Osteoblast (primary cell): Measurements from ENCODE around the gene KLHL10. TPM values are rescaled to one million over a fixed set of nuclear protein-coding genes. Genes with fewer than 3 reads are reported as not detected.

Experiments
- DNase-seq: peaks from one replicate; pipeline ENCODE4 v3.0.0; 2011; ENCODE audit warnings: low spot score, mixed read lengths; ENCODE audit not compliant: insufficient read length; ENCODE audit errors: missing footprints
- H2AFZ ChIP-seq: 2 replicates; pipeline ENCODE4 v1.6.0; 2011; ENCODE audit warnings: mild to moderate bottlenecking, low read length
- H3K27ac ChIP-seq: 2 replicates; pipeline ENCODE4 v1.5.1; 2011; ENCODE audit warnings: mild to moderate bottlenecking, low read depth, low read length, moderate library complexity
- H3K27me3 ChIP-seq: 2 replicates; pipeline ENCODE4 v1.6.0; 2012; ENCODE audit warnings: mild to moderate bottlenecking, control low read depth, inconsistent platforms, low read length, moderate library complexity; ENCODE audit not compliant: insufficient read depth
- H3K36me3 ChIP-seq: 2 replicates; pipeline ENCODE4 v1.5.1; 2011; ENCODE audit warnings: mild to moderate bottlenecking, low read length, control low read depth, moderate library complexity; ENCODE audit not compliant: insufficient read depth
- H3K4me1 ChIP-seq: 2 replicates; pipeline ENCODE4 v1.5.1; 2011; ENCODE audit warnings: mild to moderate bottlenecking, low read length, control low read depth, moderate library complexity; ENCODE audit not compliant: insufficient read depth
- H3K4me2 ChIP-seq: 2 replicates; pipeline ENCODE4 v1.6.0; 2011; ENCODE audit warnings: mild to moderate bottlenecking, low read length; ENCODE audit not compliant: insufficient read depth
- H3K4me3 ChIP-seq: fragments of 200-600 bp; sonication (generic); 3 replicates; pipeline ENCODE4 v1.5.1; 2012; ENCODE audit warnings: mild to moderate bottlenecking, low read length, inconsistent platforms; ENCODE audit not compliant: insufficient read depth
- H3K79me2 ChIP-seq: 2 replicates; pipeline ENCODE4 v1.6.0; 2012; ENCODE audit warnings: mild to moderate bottlenecking, low read length, control low read depth, inconsistent platforms; ENCODE audit not compliant: insufficient read depth
- H3K9me3 ChIP-seq: 2 replicates; pipeline ENCODE4 v1.5.1; 2011; ENCODE audit warnings: low read depth, low read length, control low read depth
- H4K20me1 ChIP-seq: 2 replicates; pipeline ENCODE4 v1.6.0; 2012; ENCODE audit warnings: mild to moderate bottlenecking, low read length, control low read depth; ENCODE audit not compliant: insufficient read depth
- CTCF ChIP-seq: IDR thresholded peaks from 2 replicates; pipeline ENCODE4 v1.5.1; 2011; ENCODE audit warnings: mild to moderate bottlenecking, low read depth, low read length, moderate library complexity; ENCODE audit errors: extremely low read depth
- total RNA-seq: library from RNA; depleted of rRNA; stranded (reverse); fragments of >200 nt; gene quantifications from 2 replicates; pipeline ENCODE4 v1.2.3, GENCODE V29; 2012

KLHL10 gene
- total RNA-seq, 1 donor = 0.36 TPM

- Histone ChIP-seq H3K27me3 (peaks cover 3% of the 10 kb centered on the region), H3K4me3 (no peak overlapping the region), H3K36me3 (no peaks in the 10 kb centered on the region), H3K4me2 (no peak overlapping the region), H4K20me1 (no peaks in the 10 kb centered on the region), H3K4me1 (peaks cover 10% of the 10 kb centered on the region), H3K27ac (no peak overlapping the region), H3K9me3 (no peaks in the 10 kb centered on the region), H3K79me2 (no peaks in the 10 kb centered on the region), H2AFZ (no peak overlapping the region)
- no peak for TF ChIP-seq CTCF
- DNase-seq = no peak
Observed at GRCh38 chr17:41794540-41794975, 43.1 kb upstream of the KLHL10 start.

- peak; percentile 22 for DNase-seq
Observed at GRCh38 chr17:41796121-41796895, 41.3 kb upstream of the KLHL10 start.

GRCh38 chr17:41797377-41797776 lies 40.2 kb upstream of the KLHL10 start:
- no peak for TF ChIP-seq CTCF
- Histone ChIP-seq H3K4me1 (peaks cover 14% of the 10 kb centered on the region), H3K79me2 (no peaks in the 10 kb centered on the region), H3K4me3 (no peak overlapping the region), H3K4me2 (no peak overlapping the region), H3K27me3 (no peaks in the 10 kb centered on the region), H3K9me3 (no peaks in the 10 kb centered on the region), H4K20me1 (peaks cover 3% of the 10 kb centered on the region), H2AFZ (no peak overlapping the region), H3K36me3 (peaks cover 4% of the 10 kb centered on the region), H3K27ac (no peak overlapping the region)
- DNase-seq = peak; percentile 15

More at GRCh38 chr17:41796121-41796895, 41.3 kb upstream of the KLHL10 start:
- no peaks in the 10 kb centered on the region for H3K9me3 ChIP-seq
- H3K4me3 ChIP-seq = no peak overlapping the region
- H3K79me2 ChIP-seq = no peaks in the 10 kb centered on the region
- H3K4me1 ChIP-seq = peaks cover 12% of the 10 kb centered on the region
- H2AFZ ChIP-seq = no peak overlapping the region
- no peak overlapping the region for H3K4me2 ChIP-seq
- no peak for TF ChIP-seq CTCF
- H3K36me3 ChIP-seq = no peaks in the 10 kb centered on the region
- no peaks in the 10 kb centered on the region for H4K20me1 ChIP-seq
- H3K27me3 ChIP-seq = no peaks in the 10 kb centered on the region
- H3K27ac ChIP-seq = no peak overlapping the region

GRCh38 chr17:41799366-41799765 lies 38.3 kb upstream of the KLHL10 start:
- TF ChIP-seq CTCF = no peak
- no peak overlapping the region for H3K27ac ChIP-seq
- peak; percentile 54 for DNase-seq
- H3K27me3 ChIP-seq = no peaks in the 10 kb centered on the region
- H2AFZ ChIP-seq = no peak overlapping the region
- H4K20me1 ChIP-seq = peaks cover 3% of the 10 kb centered on the region
- peaks cover 4% of the 10 kb centered on the region for H3K4me1 ChIP-seq
- H3K9me3 ChIP-seq = no peaks in the 10 kb centered on the region
- H3K4me2 ChIP-seq = no peak overlapping the region
- H3K36me3 ChIP-seq = peaks cover 4% of the 10 kb centered on the region
- no peaks in the 10 kb centered on the region for H3K79me2 ChIP-seq
- H3K4me3 ChIP-seq = no peak overlapping the region
